ENCODE results near the gene TBC1D16. TPM values are rescaled to one million over a fixed set of nuclear protein-coding genes. Genes with fewer than 3 reads are reported as not detected.

The TBC1D16 gene
- total and polyA plus RNA-seq, 8 donors: 4.9 to 31.4 (median 19.7) TPM

GRCh38 chr17:80070375-80071115 lies 34.9 kb upstream of the TBC1D16 start:
- H3K4me1 ChIP-seq: peaks cover 7 to 32% (median 9%) of the 10 kb centered on the region in 3 donors
- WGBS, 2 donors: 39 to 43% methylated on average over 15 of the region's 15 CpGs
- DNase-seq: no peak
- intact Hi-C loops (cut with DNase I): loop anchor here in 1 of 3 donors (10.0 kb wide), 1 partner anchor 66 kb away; no protein-coding TSS in a partner anchor
- H3K9me3 ChIP-seq: no peaks in the 10 kb centered on the region
- H3K4me3 ChIP-seq: peak overlapping the region in 3 of 4 donors; percentile 4 to 34 (median 33)
- FAIRE-seq: no peak
- no peak for TF ChIP-seq CTCF (IDR thresholded peaks at IDR 0.05)
- H3K36me3 ChIP-seq: no peaks in the 10 kb centered on the region
- peak overlapping the region; percentile 72 to 89 (median 86) for H3K27ac ChIP-seq
- peak; percentile 8 to 17 (median 16) for ATAC-seq
- H3K27me3 ChIP-seq: no peaks in the 10 kb centered on the region

GRCh38 chr17:80068301-80069222 lies 32.9 kb upstream of the TBC1D16 start:
- ATAC-seq: peak; percentile 34 to 57 (median 49)
- Histone ChIP-seq H3K9me3 (no peaks in the 10 kb centered on the region), H3K4me3 (no peak overlapping the region), H3K36me3 (no peaks in the 10 kb centered on the region), H3K27ac (peak overlapping the region; percentile 25 to 89 (median 78)), H3K27me3 (no peaks in the 10 kb centered on the region), H3K4me1 (peaks cover 7 to 32% (median 9%) of the 10 kb centered on the region in 3 donors)
- FAIRE-seq: no peak
- TF ChIP-seq CTCF (IDR thresholded peaks at IDR 0.05): no peak
- intact Hi-C loops (cut with DNase I): no loop called here
- WGBS, 2 donors: 42 to 46% methylated on average over 23 of the region's 23 CpGs
- DNase-seq: peak in 4 of 6 donors; percentile 45 to 63 (median 52)

GRCh38 chr17:80067393-80067986 lies 31.8 kb upstream of the TBC1D16 start:
- Histone ChIP-seq H3K4me3 (no peak overlapping the region), H3K4me1 (peaks cover 7 to 32% (median 9%) of the 10 kb centered on the region in 3 donors), H3K27me3 (no peaks in the 10 kb centered on the region), H3K36me3 (no peaks in the 10 kb centered on the region), H3K27ac (no peak overlapping the region), H3K9me3 (no peaks in the 10 kb centered on the region)
- FAIRE-seq: no peak
- DNase-seq: no peak
- 95% methylated on average over 31 of the region's 31 CpGs for WGBS, 2 donors
- intact Hi-C loops (cut with DNase I): no loop called here
- TF ChIP-seq CTCF (IDR thresholded peaks at IDR 0.05): no peak
- ATAC-seq: no peak

- no peaks in the 10 kb centered on the region for H3K9me3 ChIP-seq
- ATAC-seq (no peak), FAIRE-seq (no peak), DNase-seq (no peak)
- intact Hi-C loops (cut with DNase I): no loop called here
- H3K27me3 ChIP-seq: no peaks in the 10 kb centered on the region
- TF ChIP-seq CTCF (IDR thresholded peaks at IDR 0.05): no peak
- H3K4me1 ChIP-seq: peaks cover 4 to 24% (median 7%) of the 10 kb centered on the region in 3 donors
- no peak overlapping the region for H3K27ac ChIP-seq
- H3K4me3 ChIP-seq: no peak overlapping the region
- H3K36me3 ChIP-seq: no peaks in the 10 kb centered on the region
- WGBS, 2 donors: 91 to 93% methylated on average over 32 of the region's 32 CpGs
These were observed 30.0 kb upstream of the TBC1D16 start for GRCh38 chr17:80065478-80066170.

Measured in pancreas (tissue), 10 donors.